RWPE1 (cell line): ENCODE results near the gene COMMD3.

ENCODE experiments used
- CTCF ChIA-PET: fragments of 350-600 bp; sonication (Branson Sonifier 250); formaldehyde crosslinking; extraction: SDS; loops from one replicate; lab custom pipeline; 2021; lab: Yijun Ruan, JAX
- POLR2A ChIA-PET: fragments of 400-600 bp; formaldehyde crosslinking; extraction: SDS; loops from one replicate; lab custom pipeline; 2020; ENCODE audit warnings: antibody characterized with exemption; ENCODE audit not compliant: low non-redundant PET; lab: Yijun Ruan, JAX
- DNase-seq: peaks from one replicate; pipeline ENCODE4 v3.0.0; 2012; ENCODE audit warnings: low spot score
- H3K27ac ChIP-seq: fragments of 450-650 bp; 2 replicates; pipeline ENCODE4 v1.5.1; 2017
- TF ChIP-seq, protein P1 (sequence below): fragments of 450-650 bp; conservative IDR thresholded peaks from 2 replicates; pipeline ENCODE4 v1.5.1; 2017; ENCODE audit warnings: low read depth, mild to moderate bottlenecking

Gene COMMD3

DNA sequence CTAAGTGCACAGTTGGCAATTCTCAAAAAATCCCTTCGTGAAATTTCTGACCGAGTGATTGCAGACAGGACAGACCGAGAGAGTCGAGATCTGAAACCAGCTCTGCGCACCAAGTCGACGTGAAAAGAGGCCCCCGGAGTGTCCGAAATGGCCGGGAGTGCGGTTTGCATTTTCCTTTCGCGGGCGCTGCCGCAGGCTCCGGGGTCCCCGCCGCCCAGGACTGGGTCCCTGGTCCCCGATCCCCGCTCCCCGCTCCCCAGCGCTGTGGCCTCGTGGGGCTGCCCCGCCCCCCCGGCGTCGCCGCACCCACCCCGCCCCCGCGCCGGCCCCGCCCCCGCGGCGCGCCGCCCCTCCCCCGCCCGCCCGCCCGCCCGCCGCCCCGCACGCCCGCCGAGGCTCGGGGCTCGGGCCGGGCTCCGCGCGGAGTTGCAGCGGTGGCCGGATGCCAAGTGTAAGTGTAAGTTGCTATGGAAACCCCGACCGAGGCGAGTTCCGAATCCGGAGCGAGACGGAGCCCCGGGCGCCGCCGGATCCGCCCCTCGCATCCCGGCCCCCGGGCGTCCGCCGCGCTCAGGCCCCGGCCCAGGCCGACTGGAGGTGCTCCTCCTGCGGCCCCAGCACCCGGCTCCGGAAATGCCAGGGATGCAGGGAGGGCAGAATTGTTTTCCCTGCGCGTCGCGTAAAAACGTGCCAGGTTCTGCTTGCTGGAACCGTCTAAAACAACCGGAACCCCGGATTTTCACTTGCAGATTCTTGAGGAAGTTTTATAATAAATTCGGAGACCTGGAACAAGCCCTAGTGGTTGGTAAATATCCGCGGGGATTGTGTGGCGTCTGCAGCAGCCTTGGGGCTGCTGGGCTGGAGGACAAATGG is 9.3 kb downstream of the COMMD3 start:
- ChIA-PET CTCF (interaction anchor here (2.1 kb wide), 1 partner anchor 13 kb away, joined by 5 read pairs; no protein-coding TSS in a partner anchor), POLR2A (interaction anchor here (0.7 kb wide), 1 partner anchor 474 kb away, joined by 3 read pairs; no protein-coding TSS in a partner anchor)
- peak; percentile 79 for DNase-seq
- TF ChIP-seq, protein P1, sequence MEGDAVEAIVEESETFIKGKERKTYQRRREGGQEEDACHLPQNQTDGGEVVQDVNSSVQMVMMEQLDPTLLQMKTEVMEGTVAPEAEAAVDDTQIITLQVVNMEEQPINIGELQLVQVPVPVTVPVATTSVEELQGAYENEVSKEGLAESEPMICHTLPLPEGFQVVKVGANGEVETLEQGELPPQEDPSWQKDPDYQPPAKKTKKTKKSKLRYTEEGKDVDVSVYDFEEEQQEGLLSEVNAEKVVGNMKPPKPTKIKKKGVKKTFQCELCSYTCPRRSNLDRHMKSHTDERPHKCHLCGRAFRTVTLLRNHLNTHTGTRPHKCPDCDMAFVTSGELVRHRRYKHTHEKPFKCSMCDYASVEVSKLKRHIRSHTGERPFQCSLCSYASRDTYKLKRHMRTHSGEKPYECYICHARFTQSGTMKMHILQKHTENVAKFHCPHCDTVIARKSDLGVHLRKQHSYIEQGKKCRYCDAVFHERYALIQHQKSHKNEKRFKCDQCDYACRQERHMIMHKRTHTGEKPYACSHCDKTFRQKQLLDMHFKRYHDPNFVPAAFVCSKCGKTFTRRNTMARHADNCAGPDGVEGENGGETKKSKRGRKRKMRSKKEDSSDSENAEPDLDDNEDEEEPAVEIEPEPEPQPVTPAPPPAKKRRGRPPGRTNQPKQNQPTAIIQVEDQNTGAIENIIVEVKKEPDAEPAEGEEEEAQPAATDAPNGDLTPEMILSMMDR: no peak
- H3K27ac ChIP-seq: peak overlapping the region; percentile 78

- no peak for DNase-seq
- TF ChIP-seq, protein P1: no peak
- H3K27ac ChIP-seq: peak overlapping the region; percentile 78
- CTCF ChIA-PET: interaction anchor here (0.7 to 2.1 kb wide), 2 partner anchors 12 to 100 kb away, joined by 3 to 5 read pairs; no protein-coding TSS in a partner anchor
- POLR2A ChIA-PET: interaction anchor here (0.7 kb wide), 1 partner anchor 473 kb away, joined by 3 read pairs; no protein-coding TSS in a partner anchor
These were observed 10.0 kb downstream of the COMMD3 start for GRCh38 chr10:22326145-22326702.

DNA sequence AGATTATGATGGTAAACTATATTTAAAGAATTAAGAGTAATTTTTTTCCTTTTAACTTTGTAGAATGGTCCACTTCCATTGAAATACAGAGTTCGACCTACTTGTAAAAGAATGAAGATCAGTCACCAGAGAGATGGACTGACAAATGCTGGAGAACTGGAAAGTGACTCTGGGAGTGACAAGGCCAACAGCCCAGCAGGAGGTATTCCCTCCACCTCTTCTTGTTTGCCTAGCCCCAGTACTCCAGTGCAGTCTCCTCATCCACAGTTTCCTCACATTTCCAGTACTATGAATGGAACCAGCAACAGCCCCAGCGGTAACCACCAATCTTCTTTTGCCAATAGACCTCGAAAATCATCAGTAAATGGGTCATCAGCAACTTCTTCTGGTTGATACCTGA is 13.0 kb downstream of the COMMD3 start:
- POLR2A ChIA-PET: no interaction called here
- no peak for DNase-seq
- TF ChIP-seq, protein P1: no peak
- H3K27ac ChIP-seq: no peak overlapping the region
- CTCF ChIA-PET: no interaction called here

DNA sequence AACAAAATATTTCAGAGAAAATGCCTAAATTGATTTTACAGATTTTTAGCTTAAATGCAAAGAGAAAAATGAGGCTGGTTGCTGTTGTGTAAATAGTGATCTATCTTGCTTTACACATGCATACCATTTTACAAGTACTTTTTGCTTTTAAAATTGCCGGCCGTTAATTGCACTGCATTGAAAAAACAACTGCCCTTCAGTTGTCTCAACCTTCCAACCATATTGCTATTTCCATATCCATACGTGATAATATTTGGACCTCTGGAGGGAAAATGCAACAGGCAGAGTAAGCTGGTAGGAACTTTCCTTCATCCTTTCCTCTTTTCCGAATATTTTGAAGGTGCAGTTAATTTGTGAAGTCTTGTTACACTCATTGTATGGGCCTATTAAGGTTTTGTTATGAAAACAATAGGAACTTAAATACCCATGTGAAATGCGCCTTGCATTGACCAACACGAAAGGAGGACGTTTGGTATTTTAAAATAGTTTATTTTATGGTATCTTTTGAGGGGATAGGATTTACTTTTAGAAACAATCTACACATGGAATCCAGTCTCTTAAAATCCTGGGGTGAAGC is 16.0 kb downstream of the COMMD3 start:
- H3K27ac ChIP-seq: no peak overlapping the region
- ChIA-PET CTCF (interaction anchor here (0.6 kb wide), 1 partner anchor 16 kb away, joined by 3 read pairs; the partner anchor contains the start of gene COMMD3), POLR2A (no interaction called here)
- TF ChIP-seq, protein P1: no peak
- no peak for DNase-seq

- CTCF ChIA-PET: no interaction called here
These were observed 17.2 kb downstream of the COMMD3 start for GRCh38 chr10:22333167-22333974.

More at GRCh38 chr10:22333167-22333974, 17.2 kb downstream of the COMMD3 start:
- POLR2A ChIA-PET: no interaction called here
- H3K27ac ChIP-seq: no peak overlapping the region
- DNase-seq: no peak
- TF ChIP-seq, protein P1: no peak
